Neural progenitor cell (in vitro differentiated cells): ENCODE measurements around the gene OR11H6. TPM values are rescaled to one million over a fixed set of nuclear protein-coding genes. Genes with fewer than 3 reads are reported as not detected.
"Not testable (repeated sequence)": the region's sequence is repeated elsewhere in the genome, so short reads cannot be mapped to it uniquely, and the experiment has no call there.

Experiments
- DNase-seq: peaks from one replicate; pipeline ENCODE4 v3.0.0-alpha.2; 2016; ENCODE audit warnings: low spot score
- H2AFZ ChIP-seq: fragments of 200-600 bp; sonication (generic); replicated peaks from 2 replicates; pipeline ENCODE4 v1.6.1; 2016; ENCODE audit warnings: antibody characterized with exemption
- H3F3A ChIP-seq: fragments of 200-600 bp; sonication (generic); 2 replicates; pipeline ENCODE4 v1.6.1; 2016; ENCODE audit warnings: antibody characterized with exemption, low read depth
- H3K27ac ChIP-seq: fragments of 200-600 bp; sonication (generic); 2 replicates; pipeline ENCODE4 v1.5.1; 2016; ENCODE audit warnings: mild to moderate bottlenecking
- H3K27me3 ChIP-seq: fragments of 200-600 bp; sonication (generic); 2 replicates; pipeline ENCODE4 v1.6.1; 2016; ENCODE audit warnings: mild to moderate bottlenecking, moderate library complexity
- H3K36me3 ChIP-seq: fragments of 200-600 bp; sonication (generic); 2 replicates; pipeline ENCODE4 v1.5.1; 2016
- H3K4me1 ChIP-seq: fragments of 200-600 bp; sonication (generic); 2 replicates; pipeline ENCODE4 v1.6.1; 2016; ENCODE audit warnings: mixed run types
- H3K4me2 ChIP-seq: fragments of 200-600 bp; sonication (generic); 2 replicates; pipeline ENCODE4 v1.6.1; 2016
- H3K4me3 ChIP-seq: fragments of 200-600 bp; sonication (generic); 2 replicates; pipeline ENCODE4 v1.5.1; 2016
- H3K79me2 ChIP-seq: fragments of 200-600 bp; sonication (generic); 2 replicates; pipeline ENCODE4 v1.6.1; 2016; ENCODE audit warnings: low read depth
- H3K9ac ChIP-seq: fragments of 200-600 bp; sonication (generic); 2 replicates; pipeline ENCODE4 v1.6.1; 2016
- H3K9me3 ChIP-seq: fragments of 200-600 bp; sonication (generic); 2 replicates; pipeline ENCODE4 v1.5.1; 2016; ENCODE audit warnings: low read depth
- H4K20me1 ChIP-seq: fragments of 200-600 bp; sonication (generic); 2 replicates; pipeline ENCODE4 v1.6.1; 2016; ENCODE audit warnings: low read depth
- H3K27ac Mint-ChIP-seq: 3 replicates; pipeline ENCODE4 v1.8.0; 2021; ENCODE audit warnings: mixed read lengths
- H3K27me3 Mint-ChIP-seq: 2 replicates; pipeline ENCODE4 v1.8.0; 2022; ENCODE audit warnings: low read depth, mild to moderate bottlenecking, inconsistent platforms, moderate library complexity, mixed read lengths; ENCODE audit not compliant: insufficient read depth
- H3K36me3 Mint-ChIP-seq: 3 replicates; pipeline ENCODE4 v1.8.0; 2021; ENCODE audit warnings: mixed read lengths
- H3K4me1 Mint-ChIP-seq: 3 replicates; pipeline ENCODE4 v1.8.0; 2021; ENCODE audit warnings: mixed read lengths
- H3K4me3 Mint-ChIP-seq: 3 replicates; pipeline ENCODE4 v1.8.0; 2021; ENCODE audit warnings: mild to moderate bottlenecking, moderate library complexity, mixed read lengths
- H3K9me3 Mint-ChIP-seq: 3 replicates; pipeline ENCODE4 v1.8.0; 2020; ENCODE audit warnings: mixed read lengths
- CTCF ChIP-seq: fragments of 200-600 bp; sonication (generic); IDR thresholded peaks from 2 replicates; pipeline ENCODE4 v1.5.1; 2017; ENCODE audit warnings: antibody characterized with exemption, mild to moderate bottlenecking
- EZH2 ChIP-seq: fragments of 200-600 bp; sonication (generic); IDR thresholded peaks from 2 replicates; pipeline ENCODE4 v1.6.1; 2017; ENCODE audit warnings: antibody characterized with exemption, mild to moderate bottlenecking, moderate library complexity
- EZH2phosphoT487 ChIP-seq: fragments of 200-600 bp; sonication (generic); IDR thresholded peaks from 2 replicates; pipeline ENCODE4 v1.6.1; 2017; ENCODE audit warnings: antibody characterized with exemption
- total RNA-seq: library from RNA; depleted of rRNA; stranded (reverse); fragments of >200 nt; gene quantifications from 2 replicates; pipeline ENCODE4 v1.2.3, GENCODE V29; 2015; ENCODE audit warnings: low replicate concordance

OR11H6 gene
- not detected in 2 replicates for total RNA-seq

GRCh38 chr14:20223410-20223809, at the start of gene OR11H6:
Gene OR11H6 (plus strand): TSS chr14:20223710. CDS start chr14:20223710, 0 bp downstream.
- Histone ChIP-seq H3K9me3 (peaks cover 39% of the 10 kb centered on the region), H3K27me3 (no peaks in the 10 kb centered on the region), H3K79me2 (no peaks in the 10 kb centered on the region), H3K4me3 (no peak within 1 kb of the TSS), H4K20me1 (no peaks in the 10 kb centered on the region), H3K36me3 (peaks cover 5% of the 10 kb centered on the region), H3K27ac (no peak within 1 kb of the TSS), H3K9ac (no peak within 1 kb of the TSS), H3K4me2 (no peak within 1 kb of the TSS), H2AFZ (no peak within 1 kb of the TSS), H3F3A (no peaks in the 10 kb centered on the region), H3K4me1 (no peaks in the 10 kb centered on the region)
- no peak for TF ChIP-seq CTCF
- TF ChIP-seq EZH2 = no peak
- TF ChIP-seq EZH2phosphoT487 = no peak
- H3K27ac Mint-ChIP-seq = no peak within 1 kb of the TSS
- no peaks in the 10 kb centered on the region for H3K4me1 Mint-ChIP-seq
- peaks cover 5% of the 10 kb centered on the region for H3K27me3 Mint-ChIP-seq
- no peak for DNase-seq
- no peak within 1 kb of the TSS for H3K4me3 Mint-ChIP-seq
- peaks cover 12% of the 10 kb centered on the region for H3K9me3 Mint-ChIP-seq
- no peaks in the 10 kb centered on the region for H3K36me3 Mint-ChIP-seq

GRCh38 chr14:20174205-20174604, 49.3 kb upstream of the OR11H6 start:
- peaks cover 21% of the 10 kb centered on the region for H3K9me3 ChIP-seq
- peaks cover 26% of the 10 kb centered on the region for H3K9me3 Mint-ChIP-seq
- DNase-seq, H4K20me1 ChIP-seq, H3K4me3 ChIP-seq, H3K4me1 Mint-ChIP-seq, H3F3A ChIP-seq, H3K36me3 Mint-ChIP-seq, H2AFZ ChIP-seq, H3K27ac Mint-ChIP-seq, H3K79me2 ChIP-seq, H3K4me2 ChIP-seq, H3K9ac ChIP-seq, H3K4me1 ChIP-seq, H3K36me3 ChIP-seq, H3K4me3 Mint-ChIP-seq, H3K27ac ChIP-seq, H3K27me3 Mint-ChIP-seq, H3K27me3 ChIP-seq: not testable (repeated sequence)

- Mint-ChIP-seq H3K4me3 (no peak overlapping the region), H3K27me3 (no peaks in the 10 kb centered on the region), H3K36me3 (no peaks in the 10 kb centered on the region), H3K4me1 (no peaks in the 10 kb centered on the region), H3K9me3 (peaks cover 29% of the 10 kb centered on the region), H3K27ac (no peak overlapping the region)
- no peak overlapping the region for H3K27ac ChIP-seq
- no peaks in the 10 kb centered on the region for H3F3A ChIP-seq
- H3K9me3 ChIP-seq = peaks cover 24% of the 10 kb centered on the region
- no peaks in the 10 kb centered on the region for H4K20me1 ChIP-seq
- no peaks in the 10 kb centered on the region for H3K79me2 ChIP-seq
- no peaks in the 10 kb centered on the region for H3K4me1 ChIP-seq
- TF ChIP-seq EZH2phosphoT487 (no peak), CTCF (no peak), EZH2 (no peak)
- no peak overlapping the region for H3K4me2 ChIP-seq
- no peak overlapping the region for H2AFZ ChIP-seq
- no peaks in the 10 kb centered on the region for H3K27me3 ChIP-seq
- no peak overlapping the region for H3K4me3 ChIP-seq
- no peak for DNase-seq
- no peaks in the 10 kb centered on the region for H3K36me3 ChIP-seq
- H3K9ac ChIP-seq = no peak overlapping the region
These were observed 47.2 kb upstream of the OR11H6 start for GRCh38 chr14:20176330-20176729.

- no peak overlapping the region for H3K27ac ChIP-seq
- H3K36me3 ChIP-seq = no peaks in the 10 kb centered on the region
- TF ChIP-seq EZH2phosphoT487 (no peak), EZH2 (no peak), CTCF (no peak)
- DNase-seq = no peak
- Mint-ChIP-seq H3K9me3 (peaks cover 29% of the 10 kb centered on the region), H3K4me3 (no peak overlapping the region), H3K36me3 (no peaks in the 10 kb centered on the region), H3K27ac (no peak overlapping the region), H3K27me3 (peaks cover 1% of the 10 kb centered on the region), H3K4me1 (no peaks in the 10 kb centered on the region)
- H4K20me1 ChIP-seq = no peaks in the 10 kb centered on the region
- no peak overlapping the region for H3K4me3 ChIP-seq
- H3F3A ChIP-seq = no peaks in the 10 kb centered on the region
- H3K9ac ChIP-seq = no peak overlapping the region
- no peaks in the 10 kb centered on the region for H3K79me2 ChIP-seq
- H2AFZ ChIP-seq = no peak overlapping the region
- no peak overlapping the region for H3K4me2 ChIP-seq
- H3K9me3 ChIP-seq = peaks cover 28% of the 10 kb centered on the region
- H3K4me1 ChIP-seq = no peaks in the 10 kb centered on the region
- H3K27me3 ChIP-seq = no peaks in the 10 kb centered on the region
These were observed 46.0 kb upstream of the OR11H6 start for GRCh38 chr14:20177433-20177974.
